Mammary epithelial cell (primary cell): ENCODE measurements around the gene NTNG1.

Experiments used
- EZH2 ChIP-seq: IDR thresholded peaks from 2 replicates; pipeline ENCODE4 v1.6.1; 2012; ENCODE audit warnings: low read length, inconsistent platforms, borderline replicate concordance
- TF ChIP-seq, protein P1 (sequence below), 2 donors: IDR thresholded peaks in 1 of 2; conservative IDR thresholded peaks in 1 of 2; 2 replicates each; pipeline ENCODE4 v1.5.1; 2011 to 2012; ENCODE audit warnings: inconsistent platforms in 2 of 2, low read length in 2 of 2, mild to moderate bottlenecking in 2 of 2, control low read depth in 1 of 2, low read depth in 1 of 2; ENCODE audit not compliant: insufficient read depth in 1 of 2; ENCODE audit errors: extremely low read depth in 1 of 2

DNA sequence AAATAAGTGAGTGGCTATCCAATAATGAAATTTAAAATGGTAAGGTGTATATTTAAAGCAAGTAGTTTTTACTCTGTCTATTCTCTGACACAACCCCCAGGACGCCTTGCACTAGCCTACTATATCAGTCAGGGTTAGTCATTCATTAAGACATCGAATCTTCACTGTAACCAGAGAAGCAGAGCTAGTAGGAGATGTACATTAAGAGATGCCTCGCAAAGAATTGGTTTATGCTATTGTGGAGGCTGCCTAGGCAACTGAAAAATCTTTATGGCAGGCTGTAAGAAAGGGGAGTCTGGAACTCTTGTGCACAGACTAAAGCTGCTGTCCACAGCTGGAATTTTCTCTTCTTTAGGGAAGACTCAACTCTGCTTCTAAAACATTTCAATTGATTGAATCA, 28.8 kb downstream of the NTNG1 start:
- TF ChIP-seq, protein P1, sequence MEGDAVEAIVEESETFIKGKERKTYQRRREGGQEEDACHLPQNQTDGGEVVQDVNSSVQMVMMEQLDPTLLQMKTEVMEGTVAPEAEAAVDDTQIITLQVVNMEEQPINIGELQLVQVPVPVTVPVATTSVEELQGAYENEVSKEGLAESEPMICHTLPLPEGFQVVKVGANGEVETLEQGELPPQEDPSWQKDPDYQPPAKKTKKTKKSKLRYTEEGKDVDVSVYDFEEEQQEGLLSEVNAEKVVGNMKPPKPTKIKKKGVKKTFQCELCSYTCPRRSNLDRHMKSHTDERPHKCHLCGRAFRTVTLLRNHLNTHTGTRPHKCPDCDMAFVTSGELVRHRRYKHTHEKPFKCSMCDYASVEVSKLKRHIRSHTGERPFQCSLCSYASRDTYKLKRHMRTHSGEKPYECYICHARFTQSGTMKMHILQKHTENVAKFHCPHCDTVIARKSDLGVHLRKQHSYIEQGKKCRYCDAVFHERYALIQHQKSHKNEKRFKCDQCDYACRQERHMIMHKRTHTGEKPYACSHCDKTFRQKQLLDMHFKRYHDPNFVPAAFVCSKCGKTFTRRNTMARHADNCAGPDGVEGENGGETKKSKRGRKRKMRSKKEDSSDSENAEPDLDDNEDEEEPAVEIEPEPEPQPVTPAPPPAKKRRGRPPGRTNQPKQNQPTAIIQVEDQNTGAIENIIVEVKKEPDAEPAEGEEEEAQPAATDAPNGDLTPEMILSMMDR (conservative IDR thresholded peaks at IDR 0.05 in 1 of 2, IDR thresholded peaks at IDR 0.05 in 1 of 2; ENCODE audit: extremely low read depth in 1 of 2, insufficient read depth in 1 of 2, low read depth in 1 of 2, low read length in 2 of 2) = no peak
- TF ChIP-seq EZH2 = no peak
